22Rv1 (cell line): ENCODE data around the gene STXBP5L.
"Not testable (repeated sequence)": the region's sequence is repeated elsewhere in the genome, so short reads cannot be mapped to it uniquely, and the experiment has no call there.

Source experiments
- CTCF ChIP-seq: fragments of 450-650 bp; IDR thresholded peaks from 2 replicates; pipeline ENCODE4 v1.5.1; 2017; ENCODE audit warnings: mild to moderate bottlenecking
- ZFX ChIP-seq: fragments of 450-650 bp; IDR thresholded peaks from 2 replicates; pipeline ENCODE4 v1.6.1; 2017; ENCODE audit warnings: antibody characterized with exemption, borderline replicate concordance

GRCh38 chr3:120901716-120902115 is 6.3 kb upstream of the STXBP5L start:
- TF ChIP-seq CTCF, ZFX: not testable (repeated sequence)
